Measurements from ENCODE around the gene PIPOX.

Gene PIPOX

DNA sequence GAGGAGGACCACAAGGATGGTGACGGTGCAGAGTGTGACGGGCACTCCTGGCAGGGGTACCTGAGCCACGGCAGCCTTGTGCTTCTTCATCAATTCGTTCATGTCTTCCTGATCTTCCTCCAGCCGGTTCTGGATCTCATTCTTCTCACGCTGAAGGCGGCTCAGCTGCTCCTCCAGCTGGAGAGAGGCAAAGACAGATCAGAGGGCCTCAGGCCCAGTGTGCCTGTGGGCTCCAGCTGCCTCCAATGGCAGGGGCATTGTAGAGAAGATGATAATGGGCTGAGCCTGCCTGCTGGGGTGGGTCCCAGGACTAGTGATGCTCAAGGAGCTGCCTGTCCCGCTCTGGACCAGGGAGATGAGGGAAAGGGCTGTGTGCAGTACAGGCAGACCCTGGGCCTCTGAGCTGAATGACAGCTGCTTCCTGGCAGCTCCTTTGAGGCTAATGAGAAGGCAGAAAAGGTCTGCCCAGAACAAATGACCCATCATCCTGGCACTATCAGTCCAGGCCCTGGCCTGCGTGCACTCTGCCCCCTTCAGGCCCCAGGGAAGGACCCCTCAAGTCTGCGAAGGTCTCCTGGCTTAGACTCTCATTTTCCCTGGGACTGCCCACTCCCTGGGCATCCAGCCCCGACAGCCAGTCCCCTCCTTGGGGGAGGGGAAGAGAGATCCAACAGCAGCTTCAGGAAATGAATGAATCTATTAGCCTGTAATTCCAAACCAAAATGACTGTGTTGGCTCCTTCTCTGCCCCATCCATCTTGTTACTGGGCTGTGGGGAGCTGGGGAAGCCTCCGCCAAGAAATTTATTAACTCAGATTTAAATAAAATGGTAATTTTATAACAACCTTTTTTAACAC lies 48.0 kb downstream of the PIPOX start:
- in situ Hi-C loops (cut with MboI; ENCODE audit: low pct_unique_long_range_greater_than_20kb, low sequenced_read_pairs) = no loop called here

DNA sequence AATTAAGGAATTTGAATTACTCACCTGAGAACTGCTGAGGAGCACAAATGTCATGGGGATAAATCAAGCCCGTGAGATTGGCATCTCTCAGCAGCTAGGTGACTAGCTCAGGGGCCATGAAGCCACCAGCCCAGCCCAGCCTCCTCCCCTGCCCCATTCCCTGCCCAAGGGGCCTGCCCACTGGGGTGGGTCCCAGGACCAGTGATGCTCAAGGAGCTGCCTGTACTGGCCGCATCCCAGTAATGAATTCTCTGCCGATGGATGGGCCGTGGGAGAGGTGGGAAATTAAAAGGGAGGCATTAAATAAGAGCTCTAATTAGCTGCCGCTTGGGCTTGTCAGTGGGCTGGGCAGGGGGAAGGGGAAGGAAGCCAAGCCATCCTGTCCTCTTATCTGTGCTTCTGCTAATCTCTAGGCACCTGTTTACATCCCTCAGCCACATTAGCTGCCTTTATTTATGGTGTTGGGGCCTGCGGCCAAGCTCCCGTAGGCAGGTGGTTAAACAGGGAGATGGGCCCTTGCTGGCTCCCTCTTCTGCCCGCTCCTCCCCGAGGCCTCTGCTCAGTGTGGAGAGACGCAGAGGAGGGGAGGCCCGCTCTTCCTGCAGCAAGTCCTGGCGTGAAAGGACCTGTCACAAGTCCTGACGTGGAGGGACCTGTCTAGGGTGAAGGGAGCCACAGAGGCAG lies 48.8 kb downstream of the PIPOX start:
- no peak for DNase-seq
- in situ Hi-C loops (cut with MboI; ENCODE audit: low pct_unique_long_range_greater_than_20kb, low sequenced_read_pairs) = no loop called here

More for the DNA sequence above, 48.0 kb downstream of the PIPOX start:
- DNase-seq = no peak

DNA sequence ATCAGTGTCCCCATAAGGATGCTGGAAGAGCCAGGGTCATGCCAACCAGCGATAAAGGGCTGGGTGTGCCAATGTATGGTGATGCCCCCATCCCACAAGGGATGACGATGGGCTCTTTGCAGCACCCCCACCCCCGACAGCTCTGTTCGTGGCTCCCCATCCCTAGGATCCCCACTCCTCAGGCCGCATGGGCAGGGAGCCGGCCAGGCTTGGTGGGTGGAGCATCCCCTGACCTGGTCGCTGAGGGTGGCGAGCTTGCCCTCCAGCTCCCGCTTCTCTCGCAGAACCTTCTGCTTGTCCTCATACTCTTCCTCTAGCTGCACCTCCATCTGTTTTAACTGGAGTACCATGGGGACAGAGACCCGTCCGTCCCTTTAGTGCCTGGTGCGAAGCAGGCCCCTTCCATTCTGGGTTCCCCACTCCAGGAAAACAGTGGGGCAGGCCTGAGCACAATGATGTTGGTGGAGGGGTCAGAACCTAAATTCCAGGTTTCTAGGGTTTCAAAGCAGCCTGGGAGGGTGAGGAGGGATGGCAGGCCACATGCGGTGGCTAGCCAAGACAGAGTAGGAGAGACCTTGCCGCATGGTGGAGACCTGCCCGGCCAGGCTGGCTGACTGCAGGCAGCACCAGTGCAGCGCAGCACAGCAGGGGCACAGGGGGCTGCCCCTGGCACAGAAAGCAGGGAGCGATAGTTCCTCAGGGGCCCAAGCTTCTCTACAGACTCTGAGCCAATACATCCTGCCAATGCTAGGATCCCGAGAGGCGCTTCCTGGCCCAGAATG lies 50.3 kb downstream of the PIPOX start:
- in situ Hi-C loops (cut with MboI; ENCODE audit: low pct_unique_long_range_greater_than_20kb, low sequenced_read_pairs) = no loop called here
- no peak for DNase-seq

DNA sequence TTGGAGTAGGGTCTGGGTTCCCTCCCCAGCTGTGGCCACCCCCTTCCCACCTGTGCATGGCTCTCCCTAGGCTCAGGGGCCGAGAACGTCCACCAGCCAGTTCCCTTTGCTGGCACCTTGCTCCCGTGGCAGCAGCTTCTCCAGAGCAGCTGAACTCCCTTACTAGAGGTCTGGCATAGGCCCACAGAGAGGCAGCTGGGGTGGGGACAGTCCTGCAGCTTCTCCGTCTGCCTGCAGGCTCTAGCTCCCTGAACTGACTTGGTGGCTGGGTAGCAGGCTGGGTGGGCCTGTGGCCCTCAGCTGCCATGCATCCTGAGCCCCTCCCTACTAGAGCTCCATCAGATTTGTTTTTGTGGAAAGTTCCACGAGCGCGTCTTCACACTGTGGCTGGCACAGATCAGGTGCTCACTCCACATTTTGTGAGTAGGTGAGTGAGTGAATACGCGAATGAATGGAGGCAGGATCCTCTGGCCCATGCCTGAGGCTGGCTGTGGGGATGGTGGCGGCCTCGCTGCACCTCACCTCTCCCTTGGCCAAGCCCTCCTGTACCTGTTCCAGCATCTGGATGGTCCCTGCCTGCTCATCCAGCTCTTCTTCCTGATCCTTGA lies 51.3 kb downstream of the PIPOX start:
- no peak for DNase-seq
- in situ Hi-C loops (cut with MboI; ENCODE audit: low pct_unique_long_range_greater_than_20kb, low sequenced_read_pairs) = no loop called here

DNA sequence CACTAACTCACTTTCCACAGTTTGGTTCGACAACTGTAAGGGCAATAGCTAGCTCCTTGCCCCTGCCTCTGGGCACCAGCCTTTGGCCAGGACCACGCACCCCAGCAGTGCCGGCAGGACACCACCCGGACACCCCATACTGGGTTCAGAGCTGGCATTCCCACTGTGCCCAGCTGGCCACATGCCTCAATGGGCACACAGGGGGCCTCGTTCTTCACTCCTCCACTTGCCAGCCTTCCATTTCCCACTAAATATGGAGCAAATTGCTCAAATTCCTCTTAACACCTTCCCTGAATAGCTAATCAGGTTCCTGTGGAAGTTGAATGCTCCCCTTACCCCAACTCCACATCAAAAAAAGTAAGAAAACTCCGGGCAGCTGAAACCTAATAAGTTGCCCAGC lies 52.5 kb downstream of the PIPOX start:
- in situ Hi-C loops (cut with MboI; ENCODE audit: low pct_unique_long_range_greater_than_20kb, low sequenced_read_pairs) = no loop called here
- no peak for DNase-seq

DNA sequence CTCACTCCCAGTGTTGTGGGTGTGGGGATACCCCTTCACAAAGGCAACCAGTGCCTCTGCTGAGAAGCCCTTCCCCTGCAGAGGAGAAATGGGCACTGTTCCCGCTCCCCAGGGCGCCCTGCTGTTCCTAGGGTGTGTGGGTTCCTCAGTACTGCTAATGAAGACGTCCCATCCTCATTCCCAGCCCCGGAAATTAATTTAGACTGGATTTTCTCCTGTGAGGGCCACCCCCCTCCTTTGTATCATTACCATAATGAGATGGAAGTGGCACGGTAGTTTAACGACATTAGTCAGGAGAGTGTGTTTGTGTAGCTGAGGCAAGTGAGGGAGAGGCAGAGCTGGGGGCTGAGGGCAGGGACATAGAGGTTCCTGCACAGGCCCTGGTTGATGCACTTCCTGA lies 53.2 kb downstream of the PIPOX start:
- DNase-seq = no peak
- in situ Hi-C loops (cut with MboI; ENCODE audit: low pct_unique_long_range_greater_than_20kb, low sequenced_read_pairs) = no loop called here

DNA sequence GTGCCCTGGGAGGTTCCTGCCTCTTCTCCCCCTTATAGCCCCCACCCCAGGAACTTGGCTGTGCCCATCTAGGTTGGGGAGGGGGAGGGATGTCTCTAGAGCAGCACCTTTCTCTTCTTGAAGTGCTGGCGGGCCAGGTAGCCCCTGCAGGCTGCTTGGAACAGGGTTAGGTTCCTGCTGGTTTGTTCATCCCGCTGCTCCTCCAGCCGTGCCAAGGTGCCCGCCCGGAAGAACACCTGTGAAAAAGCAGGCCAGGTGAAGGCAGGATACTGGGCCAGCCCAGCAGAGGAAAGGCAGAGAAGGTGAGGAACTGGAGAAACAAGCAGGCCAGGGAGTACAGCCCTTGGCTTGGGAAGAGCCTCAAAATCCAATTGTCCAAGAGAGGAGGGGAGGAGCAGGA lies 56.6 kb downstream of the PIPOX start:
- DNase-seq = no peak
- in situ Hi-C loops (cut with MboI; ENCODE audit: low pct_unique_long_range_greater_than_20kb, low sequenced_read_pairs) = no loop called here

DNA sequence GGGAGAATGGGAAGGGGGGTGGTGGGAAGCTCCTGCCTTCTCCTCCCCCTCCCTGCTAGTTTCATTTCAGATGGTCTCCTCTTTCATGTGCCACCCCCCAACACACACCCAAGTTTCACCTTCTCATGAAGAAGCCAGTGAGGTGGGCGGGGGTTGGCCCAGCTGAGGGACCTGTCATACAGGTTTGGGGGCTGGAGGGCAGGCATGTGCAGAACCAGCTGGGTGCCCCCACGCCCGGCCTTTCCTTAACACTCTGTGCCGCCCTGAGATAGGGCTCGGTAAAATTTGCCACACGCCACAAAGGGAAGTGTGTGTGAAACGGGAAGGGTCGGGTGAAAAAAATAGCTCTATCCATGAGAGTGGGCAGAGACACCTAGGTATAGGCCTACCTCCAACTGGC lies 57.4 kb downstream of the PIPOX start:
- in situ Hi-C loops (cut with MboI; ENCODE audit: low pct_unique_long_range_greater_than_20kb, low sequenced_read_pairs) = loop anchor here (10.0 to 25.0 kb wide), 3 partner anchors 115 to 363 kb away; partner anchors contain the start of genes NEK8, PHF12, TLCD1 and TRAF4
- DNase-seq = no peak

DNA sequence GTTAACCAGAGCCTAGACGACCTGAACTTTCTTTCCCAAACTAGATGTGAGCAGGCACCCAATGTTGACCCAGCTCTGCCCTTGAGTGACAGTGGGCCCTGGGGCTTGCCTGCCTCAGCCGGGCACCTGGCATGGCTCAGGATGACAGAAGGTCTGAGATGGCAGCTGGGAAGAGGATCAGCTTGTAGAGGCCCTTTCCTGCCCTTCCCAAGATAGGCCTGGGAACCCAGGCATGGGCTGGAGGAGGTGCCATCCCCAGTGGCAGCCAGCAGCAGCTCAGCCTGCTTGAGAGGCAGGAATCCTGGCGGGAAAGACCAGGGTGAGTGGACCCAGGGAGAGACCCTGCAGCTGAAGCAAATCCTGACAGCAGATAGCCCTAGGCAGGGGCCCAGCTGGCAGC lies 59.1 kb downstream of the PIPOX start:
- in situ Hi-C loops (cut with MboI; ENCODE audit: low pct_unique_long_range_greater_than_20kb, low sequenced_read_pairs) = loop anchor here (10.0 to 25.0 kb wide), 3 partner anchors 117 to 365 kb away; partner anchors contain the start of genes NEK8, PHF12, TLCD1 and TRAF4
- no peak for DNase-seq

DNA sequence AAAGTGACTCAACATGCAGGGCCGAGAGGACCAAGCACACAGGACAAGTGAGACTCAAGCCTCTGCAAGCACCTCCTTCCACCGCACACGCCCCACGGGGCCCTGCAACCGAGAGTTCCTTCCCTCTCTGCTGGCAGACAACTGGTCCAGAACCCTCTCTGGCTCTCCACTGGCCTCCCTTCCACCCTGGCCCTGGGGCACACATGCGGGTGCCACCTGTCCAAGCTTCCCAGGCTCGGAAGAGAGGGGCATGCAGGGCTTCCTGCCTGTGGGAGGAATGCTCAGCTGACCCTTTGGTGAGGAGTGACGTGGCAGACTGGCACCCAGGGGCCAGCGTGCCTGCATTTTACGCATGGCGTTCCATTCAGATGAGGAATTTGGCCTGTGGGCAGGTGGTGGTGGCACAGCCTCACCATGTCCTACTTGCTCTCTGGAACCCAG lies 59.8 kb downstream of the PIPOX start:
- no peak for DNase-seq
- in situ Hi-C loops (cut with MboI; ENCODE audit: low pct_unique_long_range_greater_than_20kb, low sequenced_read_pairs) = loop anchor here (10.0 to 25.0 kb wide), 3 partner anchors 118 to 365 kb away; partner anchors contain the start of genes NEK8, PHF12, TLCD1 and TRAF4

DNA sequence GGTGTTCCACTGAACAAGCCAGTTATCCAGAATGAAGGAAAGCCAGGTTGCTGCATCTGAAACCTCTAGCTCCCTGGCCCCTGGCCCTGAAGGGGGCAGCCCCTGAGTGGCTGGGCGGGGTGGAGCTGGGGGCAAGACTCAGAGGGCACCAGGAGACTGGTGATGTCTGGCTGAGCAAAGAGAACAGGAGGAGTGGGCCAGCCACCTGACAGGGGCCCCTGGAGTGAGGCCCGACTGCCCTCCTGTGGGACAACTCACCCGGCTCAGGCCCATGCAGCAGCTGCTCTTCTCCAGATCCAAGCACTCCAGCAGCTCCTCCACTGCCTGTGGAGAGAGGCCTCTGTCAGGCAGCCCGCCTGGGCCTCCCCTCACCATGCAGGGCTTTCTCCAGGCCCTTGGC lies 60.4 kb downstream of the PIPOX start:
- in situ Hi-C loops (cut with MboI; ENCODE audit: low pct_unique_long_range_greater_than_20kb, low sequenced_read_pairs) = loop anchor here (10.0 to 25.0 kb wide), 3 partner anchors 119 to 366 kb away; partner anchors contain the start of genes NEK8, PHF12, TLCD1 and TRAF4
- DNase-seq = no peak

Measured in KBM-7 (cell line).